ENCODE data around the gene CFAP251.
"Not testable (repeated sequence)": the region's sequence is repeated elsewhere in the genome, so short reads cannot be mapped to it uniquely, and the experiment has no call there.

The CFAP251 gene

GRCh38 chr12:121980191-121980891 is 61.9 kb downstream of the CFAP251 start:
- no peak for DNase-seq

GRCh38 chr12:121980892-121981272 is 62.5 kb downstream of the CFAP251 start:
- no peak for DNase-seq

- no peak for DNase-seq
Measured at GRCh38 chr12:121981456-121981855, 63.1 kb downstream of the CFAP251 start.

GRCh38 chr12:121982950-121983349 is 64.6 kb downstream of the CFAP251 start:
- DNase-seq = no peak

GRCh38 chr12:121983536-121984210 is 65.3 kb downstream of the CFAP251 start:
- DNase-seq = no peak

GRCh38 chr12:121986489-121987245 is 68.3 kb downstream of the CFAP251 start:
- DNase-seq = no peak

GRCh38 chr12:121988519-121988918 is 70.1 kb downstream of the CFAP251 start:
- not testable (repeated sequence) for DNase-seq

- no peak for DNase-seq
Measured at GRCh38 chr12:121989276-121990113, 71.1 kb downstream of the CFAP251 start.

- no peak for DNase-seq
Measured at GRCh38 chr12:121990114-121990647, 71.8 kb downstream of the CFAP251 start.

GRCh38 chr12:121990692-121991603 is 72.6 kb downstream of the CFAP251 start:
- peak; percentile 60 for DNase-seq

GRCh38 chr12:121992059-121992879 is 73.9 kb downstream of the CFAP251 start:
- DNase-seq = peak; percentile 78

- no peak for DNase-seq
Measured at GRCh38 chr12:121996050-121996944, 77.9 kb downstream of the CFAP251 start.

GRCh38 chr12:121996945-121997612 is 78.7 kb downstream of the CFAP251 start:
- no peak for DNase-seq

- no peak for DNase-seq
Measured at GRCh38 chr12:122001466-122002209, 83.2 kb downstream of the CFAP251 start.

- DNase-seq = no peak
Measured at GRCh38 chr12:122003651-122004611, 85.5 kb downstream of the CFAP251 start.

- no peak for DNase-seq
Measured at GRCh38 chr12:122004633-122005071, 86.3 kb downstream of the CFAP251 start.

GRCh38 chr12:122005252-122005776 is 86.9 kb downstream of the CFAP251 start:
- DNase-seq = no peak

Data from stimulated activated CD4-positive, alpha-beta T cell treated with anti-CD3 and anti-CD28 coated beads, Interleukin-15, amount 100 ng/mL, for 24 hours (primary cell).